ENCODE data around the gene SFI1. TPM values are rescaled to one million over a fixed set of nuclear protein-coding genes. Genes with fewer than 3 reads are reported as not detected.

SFI1 gene
- total RNA-seq, 4 donors from 2014 or later, result 11.0 to 20.0 (median 16.4) TPM

GRCh38 chr22:31631436-31631835 is 135.1 kb downstream of the SFI1 start:
- DNase-seq, result no peak
- Histone ChIP-seq H3K4me3 (peak overlapping the region in 2 of 4 donors; percentile 74 to 75), H3K36me3 (peaks cover 0 to 7% (median 0%) of the 10 kb centered on the region in 3 donors), H3K27ac (peak overlapping the region; percentile 83 to 93 (median 84)), H3K9me3 (no peaks in the 10 kb centered on the region), H3K27me3 (no peaks in the 10 kb centered on the region), H3K4me1 (peaks cover 26 to 88% (median 27%) of the 10 kb centered on the region in 3 donors)
- intact Hi-C loops (cut with DNase I), result no loop called here
- 76 to 93% methylated on average over 4 to 6 of the region's 9 CpGs for WGBS, 2 donors
- no peak for TF ChIP-seq CTCF (IDR thresholded peaks at IDR 0.05)

GRCh38 chr22:31635638-31636306 is 139.4 kb downstream of the SFI1 start:
- H3K27ac ChIP-seq, result peak overlapping the region in 3 of 4 donors; percentile 3 to 62 (median 47)
- intact Hi-C loops (cut with DNase I), result no loop called here
- no peaks in the 10 kb centered on the region for H3K27me3 ChIP-seq
- no peaks in the 10 kb centered on the region for H3K36me3 ChIP-seq
- H3K4me3 ChIP-seq, result no peak overlapping the region
- TF ChIP-seq POLR2A (IDR thresholded peaks at IDR 0.05) (no peak), CTCF (IDR thresholded peaks at IDR 0.05) (no peak)
- 82 to 91% methylated on average over 10 to 12 of the region's 13 CpGs for WGBS, 2 donors
- H3K9me3 ChIP-seq, result no peaks in the 10 kb centered on the region
- H3K4me1 ChIP-seq, result peaks cover 26 to 73% (median 28%) of the 10 kb centered on the region in 3 donors
- DNase-seq, result no peak

GRCh38 chr22:31637447-31637890 is 141.1 kb downstream of the SFI1 start:
- peak overlapping the region; percentile 49 to 81 (median 76) for H3K27ac ChIP-seq
- H3K9me3 ChIP-seq, result no peaks in the 10 kb centered on the region
- intact Hi-C loops (cut with DNase I), result no loop called here
- peaks cover 0 to 16% (median 0%) of the 10 kb centered on the region in 3 donors for H3K36me3 ChIP-seq
- WGBS, 2 donors, result 50 to 60% methylated on average over 9 of the region's 10 CpGs
- H3K4me3 ChIP-seq, result peak overlapping the region in 2 of 4 donors; percentile 27 to 42
- H3K4me1 ChIP-seq, result peaks cover 21 to 59% (median 21%) of the 10 kb centered on the region in 3 donors
- H3K27me3 ChIP-seq, result no peaks in the 10 kb centered on the region
- DNase-seq, result no peak
- peak in 1 of 4 donors; percentile 9 for TF ChIP-seq POLR2A (IDR thresholded peaks at IDR 0.05)
- TF ChIP-seq CTCF (IDR thresholded peaks at IDR 0.05), result no peak

GRCh38 chr22:31637891-31638618 is 141.7 kb downstream of the SFI1 start:
- Histone ChIP-seq H3K36me3 (peaks cover 0 to 22% (median 0%) of the 10 kb centered on the region in 3 donors), H3K27me3 (no peaks in the 10 kb centered on the region), H3K9me3 (no peaks in the 10 kb centered on the region), H3K27ac (peak overlapping the region; percentile 49 to 81 (median 76)), H3K4me3 (peak overlapping the region in 3 of 4 donors; percentile 12 to 42 (median 27)), H3K4me1 (peaks cover 21 to 59% (median 21%) of the 10 kb centered on the region in 3 donors)
- DNase-seq, result no peak
- TF ChIP-seq CTCF (IDR thresholded peaks at IDR 0.05) (no peak), POLR2A (IDR thresholded peaks at IDR 0.05) (no peak)
- intact Hi-C loops (cut with DNase I), result no loop called here
- 37 to 43% methylated on average over 5 to 9 of the region's 15 CpGs for WGBS, 2 donors

All from esophagus squamous epithelium (tissue), 5 donors.